Natural killer cell (primary cell): ENCODE results near the gene SLC25A23. TPM values are rescaled to one million over a fixed set of nuclear protein-coding genes. Genes with fewer than 3 reads are reported as not detected.

Experiments used
- ATAC-seq, 3 donors: fragments of 150-1000 bp in 2 of 3; fragments of 200-7000 bp in 1 of 3; cut with Tn5 transposase; 1 replicate in 1 of 3; 2 replicates in 2 of 3; pipeline ENCODE4 v1.10.0; 2021; ENCODE audit warnings: mild to moderate bottlenecking in 2 of 3, moderate library complexity in 2 of 3
- DNase-seq, 2 donors: peaks; one replicate each; pipeline versions ENCODE4 v3.0.0 to v3.0.0-alpha.2; 2013 to 2021; ENCODE audit warnings: mixed read lengths in 1 of 2
- H3K27ac ChIP-seq: one replicate; pipeline ENCODE4 v1.5.1; 2013; ENCODE audit warnings: mild to moderate bottlenecking, low read length
- H3K27me3 ChIP-seq: one replicate; pipeline ENCODE4 v1.6.1; 2013; ENCODE audit warnings: low read length; ENCODE audit not compliant: control insufficient read depth, insufficient read depth
- H3K36me3 ChIP-seq: one replicate; pipeline ENCODE4 v1.6.1; 2013; ENCODE audit warnings: low read length; ENCODE audit not compliant: control insufficient read depth, insufficient read depth
- H3K4me1 ChIP-seq: one replicate; pipeline ENCODE4 v1.6.1; 2013; ENCODE audit warnings: low read length; ENCODE audit not compliant: control insufficient read depth, insufficient read depth
- H3K4me3 ChIP-seq: one replicate; pipeline ENCODE4 v1.5.1; 2013; ENCODE audit warnings: low read length
- H3K9me3 ChIP-seq: one replicate; pipeline ENCODE4 v1.6.1; 2013; ENCODE audit warnings: low read length; ENCODE audit not compliant: control insufficient read depth, insufficient read depth
- H3K27ac Mint-ChIP-seq, 2 donors: one replicate each; pipeline ENCODE4 v1.8.0; 2022; ENCODE audit warnings: mild to moderate bottlenecking in 2 of 2, mixed read lengths in 2 of 2, moderate library complexity in 1 of 2
- H3K27me3 Mint-ChIP-seq, 2 donors: one replicate each; pipeline ENCODE4 v1.8.0; 2022; ENCODE audit warnings: low read depth in 2 of 2, mixed read lengths in 2 of 2
- H3K36me3 Mint-ChIP-seq: one replicate; pipeline ENCODE4 v1.8.0; 2022; ENCODE audit warnings: mixed read lengths
- H3K4me1 Mint-ChIP-seq, 2 donors: one replicate each; pipeline ENCODE4 v1.8.0; 2022; ENCODE audit warnings: mixed read lengths in 2 of 2
- H3K4me3 Mint-ChIP-seq: one replicate; pipeline ENCODE4 v1.8.0; 2022; ENCODE audit warnings: mild to moderate bottlenecking, moderate library complexity, mixed read lengths
- H3K9me3 Mint-ChIP-seq, 2 donors: one replicate each; pipeline ENCODE4 v1.8.0; 2022; ENCODE audit warnings: mixed read lengths in 2 of 2
- CTCF ChIP-seq: fragments of 200-600 bp; IDR thresholded peaks from one replicate; pipeline ENCODE4 v1.8.0; 2022; ENCODE audit warnings: antibody characterized with exemption
- WGBS: methylation state at CpG from one replicate; pipeline ENCODE4 v1.1.7; 2013; ENCODE audit warnings: missing lambda C conversion rate; ENCODE audit not compliant: insufficient coverage; 5-methylcytosine and 5-hydroxymethylcytosine counted together
- intact Hi-C: fragments of 100-400 bp; cut with micrococcal nuclease; formaldehyde crosslinking; loops from one replicate; pipeline ENCODE4 v1.14.2; 2022
- total RNA-seq, 4 donors: library from RNA; stranded (reverse); fragments of 120-200 nt in 1 of 4; gene quantifications; one replicate each; pipeline versions ENCODE4 v1.2.3 to v1.2.4, GENCODE V29; 2013 to 2022

Gene SLC25A23
- total RNA-seq, 3 donors from 2014 or later (not counting 1 experiment from before 2014, with no cell fraction given): 7.8 to 10.5 (median 8.7) TPM

- H3K9me3 ChIP-seq: peaks cover 10% of the 10 kb centered on the region
- TF ChIP-seq CTCF: no peak
- DNase-seq: no peak
- peaks cover 18 to 19% of the 10 kb centered on the region in 2 donors for H3K4me1 Mint-ChIP-seq
- H3K27ac Mint-ChIP-seq: no peak overlapping the region
- 95% methylated on average over 15 of the region's 15 CpGs for WGBS
- H3K9me3 Mint-ChIP-seq: no peaks in the 10 kb centered on the region
- no peak overlapping the region for H3K27ac ChIP-seq
- H3K36me3 ChIP-seq: no peaks in the 10 kb centered on the region
- intact Hi-C loops: no loop called here
- H3K27me3 ChIP-seq: no peaks in the 10 kb centered on the region
- H3K4me3 ChIP-seq: no peak overlapping the region
- peaks cover 0 to 3% of the 10 kb centered on the region in 2 donors for H3K27me3 Mint-ChIP-seq
- H3K4me1 ChIP-seq: peaks cover 18% of the 10 kb centered on the region
- H3K4me3 Mint-ChIP-seq: no peak overlapping the region
- ATAC-seq: no peak
- H3K36me3 Mint-ChIP-seq: no peaks in the 10 kb centered on the region
Measured at GRCh38 chr19:6455924-6456323, 3.7 kb downstream of the SLC25A23 start.

- Mint-ChIP-seq H3K36me3 (no peaks in the 10 kb centered on the region), H3K4me1 (peaks cover 6% of the 10 kb centered on the region in 2 donors), H3K27me3 (peaks cover 0 to 5% of the 10 kb centered on the region in 2 donors), H3K4me3 (no peak overlapping the region), H3K9me3 (no peaks in the 10 kb centered on the region), H3K27ac (no peak overlapping the region)
- 96% methylated on average over 11 of the region's 11 CpGs for WGBS
- Histone ChIP-seq H3K36me3 (no peaks in the 10 kb centered on the region), H3K9me3 (peaks cover 10% of the 10 kb centered on the region), H3K4me3 (no peak overlapping the region), H3K27me3 (no peaks in the 10 kb centered on the region), H3K27ac (no peak overlapping the region), H3K4me1 (peaks cover 7% of the 10 kb centered on the region)
- DNase-seq: no peak
- intact Hi-C loops: no loop called here
- no peak for ATAC-seq
- TF ChIP-seq CTCF: no peak
Measured at GRCh38 chr19:6453951-6454565, 5.5 kb downstream of the SLC25A23 start.

GRCh38 chr19:6452899-6453298, 6.7 kb downstream of the SLC25A23 start:
- no peaks in the 10 kb centered on the region for H3K36me3 ChIP-seq
- intact Hi-C loops: no loop called here
- Mint-ChIP-seq H3K27ac (no peak overlapping the region), H3K27me3 (peaks cover 0 to 2% of the 10 kb centered on the region in 2 donors), H3K9me3 (no peaks in the 10 kb centered on the region), H3K4me1 (no peaks in the 10 kb centered on the region), H3K4me3 (no peak overlapping the region), H3K36me3 (no peaks in the 10 kb centered on the region)
- no peak overlapping the region for H3K4me3 ChIP-seq
- no peaks in the 10 kb centered on the region for H3K4me1 ChIP-seq
- 100% methylated on average over 2 of the region's 2 CpGs for WGBS
- DNase-seq: no peak
- H3K27ac ChIP-seq: no peak overlapping the region
- no peaks in the 10 kb centered on the region for H3K27me3 ChIP-seq
- TF ChIP-seq CTCF: no peak
- ATAC-seq: no peak
- H3K9me3 ChIP-seq: peaks cover 10% of the 10 kb centered on the region

GRCh38 chr19:6452223-6452614, 7.4 kb downstream of the SLC25A23 start:
- no peaks in the 10 kb centered on the region for H3K36me3 ChIP-seq
- Mint-ChIP-seq H3K27me3 (peaks cover 0 to 2% of the 10 kb centered on the region in 2 donors), H3K36me3 (no peaks in the 10 kb centered on the region), H3K9me3 (no peaks in the 10 kb centered on the region), H3K27ac (no peak overlapping the region), H3K4me3 (no peak overlapping the region), H3K4me1 (no peaks in the 10 kb centered on the region)
- H3K4me1 ChIP-seq: no peaks in the 10 kb centered on the region
- no peaks in the 10 kb centered on the region for H3K27me3 ChIP-seq
- no peak for ATAC-seq
- no peak for DNase-seq
- no peak overlapping the region for H3K27ac ChIP-seq
- intact Hi-C loops: no loop called here
- no peak overlapping the region for H3K4me3 ChIP-seq
- 95% methylated on average over 19 of the region's 19 CpGs for WGBS
- peaks cover 10% of the 10 kb centered on the region for H3K9me3 ChIP-seq
- TF ChIP-seq CTCF: no peak
